Stomach (tissue), 9 donors: ENCODE results near the gene NUSAP1. TPM values are rescaled to one million over a fixed set of nuclear protein-coding genes. Genes with fewer than 3 reads are reported as not detected.

Source experiments
- DNase-seq, 2 donors: peaks; one replicate each; pipeline versions ENCODE4 v3.0.0 to v3.0.0-alpha.2; 2013 to 2019
- H3K27ac ChIP-seq, 5 donors: fragments of 200-600 bp in 4 of 5; sonication (generic) in 4 of 5; one replicate each; pipeline ENCODE4 v1.5.1; 2013 to 2019; ENCODE audit warnings: mild to moderate bottlenecking in 1 of 5, moderate library complexity in 1 of 5
- H3K27me3 ChIP-seq, 3 donors: fragments of 200-600 bp; sonication (generic); one replicate each; pipeline ENCODE4 v1.5.1; 2017 to 2019; ENCODE audit warnings: mixed run types in 1 of 3
- H3K36me3 ChIP-seq, 4 donors: fragments of 200-600 bp; sonication (generic); 1 replicate in 3 of 4; 2 replicates in 1 of 4; pipeline ENCODE4 v1.5.1; 2016 to 2019
- H3K4me1 ChIP-seq, 4 donors: fragments of 200-600 bp; sonication (generic); one replicate each; pipeline ENCODE4 v1.5.1; 2016 to 2019
- H3K4me3 ChIP-seq, 4 donors: fragments of 200-600 bp; sonication (generic) in 3 of 4; one replicate each; pipeline ENCODE4 v1.5.1; 2016 to 2019; ENCODE audit warnings: mild to moderate bottlenecking in 1 of 4
- H3K9me3 ChIP-seq, 4 donors: fragments of 200-600 bp; sonication (generic); one replicate each; pipeline ENCODE4 v1.5.1; 2016 to 2019
- EP300 ChIP-seq: sonication (generic); formaldehyde crosslinking; IDR thresholded peaks from one replicate; pipeline ENCODE4 v1.6.1; 2017; ENCODE audit warnings: antibody characterized with exemption
- POLR2A ChIP-seq, 4 donors: fragments of 450-650 bp; IDR thresholded peaks; one replicate each; pipeline ENCODE4 v1.6.1; 2016; ENCODE audit warnings: antibody characterized with exemption in 4 of 4, control low read depth in 2 of 4, mild to moderate bottlenecking in 1 of 4, moderate library complexity in 1 of 4
- POLR2AphosphoS5 ChIP-seq, 3 donors: sonication (generic); formaldehyde crosslinking; IDR thresholded peaks; one replicate each; pipeline ENCODE4 v1.6.1; 2016; ENCODE audit warnings: antibody characterized with exemption in 3 of 3
- WGBS, 5 donors: extraction: QIAGEN DNeasy Blood & Tissue Kit in 3 of 5; methylation state at CpG; one replicate each; pipeline versions ENCODE4 v1.1.5 to v1.1.7; 2013 to 2018; 5-methylcytosine and 5-hydroxymethylcytosine counted together
- intact Hi-C: fragments of 100-400 bp; cut with DNase I; formaldehyde crosslinking; loops from one replicate; pipeline ENCODE4 v1.15.1; 2023; ENCODE audit warnings: low total_unique reads
- polyA plus RNA-seq, 3 donors: library from polyadenylated mRNA; stranded (reverse); fragments of 200-250 nt; gene quantifications; one replicate each; pipeline ENCODE4 v1.2.3, GENCODE V29; 2013
- total RNA-seq, 5 donors: library from RNA; depleted of rRNA; stranded (reverse); fragments of >200 nt; gene quantifications; one replicate each; pipeline versions ENCODE4 v1.1.0 to v1.2.3, GENCODE V29; 2014 to 2016
- TF ChIP-seq, protein P1 (sequence below), 7 experiments: fragments of 450-650 bp in 4 of 7; fragments of 200-600 bp in 3 of 7; sonication (generic) in 3 of 7; IDR thresholded peaks; one replicate each; pipeline ENCODE4 v1.5.1; 2016 to 2019; ENCODE audit warnings: antibody characterized with exemption in 7 of 7, control low read depth in 2 of 7, mild to moderate bottlenecking in 1 of 7
- donor health status: healthy with polysubstance abuse.
- donor health status: Bipolar disorder and iron deficiency.
- donor health status: healthy.

NUSAP1 gene
- total and polyA plus RNA-seq, 8 donors: 2.9 to 55.8 (median 12.4) TPM

GRCh38 chr15:41336549-41336948 lies 3.9 kb downstream of the NUSAP1 start:
- H3K27me3 ChIP-seq: no peaks in the 10 kb centered on the region
- H3K9me3 ChIP-seq: no peaks in the 10 kb centered on the region
- peaks cover 10 to 23% (median 15%) of the 10 kb centered on the region in 4 donors for H3K4me1 ChIP-seq
- no peak overlapping the region for H3K4me3 ChIP-seq
- TF ChIP-seq POLR2AphosphoS5 (IDR thresholded peaks at IDR 0.05) (no peak), POLR2A (IDR thresholded peaks at IDR 0.05) (no peak), EP300 (no peak)
- TF ChIP-seq, protein P1, sequence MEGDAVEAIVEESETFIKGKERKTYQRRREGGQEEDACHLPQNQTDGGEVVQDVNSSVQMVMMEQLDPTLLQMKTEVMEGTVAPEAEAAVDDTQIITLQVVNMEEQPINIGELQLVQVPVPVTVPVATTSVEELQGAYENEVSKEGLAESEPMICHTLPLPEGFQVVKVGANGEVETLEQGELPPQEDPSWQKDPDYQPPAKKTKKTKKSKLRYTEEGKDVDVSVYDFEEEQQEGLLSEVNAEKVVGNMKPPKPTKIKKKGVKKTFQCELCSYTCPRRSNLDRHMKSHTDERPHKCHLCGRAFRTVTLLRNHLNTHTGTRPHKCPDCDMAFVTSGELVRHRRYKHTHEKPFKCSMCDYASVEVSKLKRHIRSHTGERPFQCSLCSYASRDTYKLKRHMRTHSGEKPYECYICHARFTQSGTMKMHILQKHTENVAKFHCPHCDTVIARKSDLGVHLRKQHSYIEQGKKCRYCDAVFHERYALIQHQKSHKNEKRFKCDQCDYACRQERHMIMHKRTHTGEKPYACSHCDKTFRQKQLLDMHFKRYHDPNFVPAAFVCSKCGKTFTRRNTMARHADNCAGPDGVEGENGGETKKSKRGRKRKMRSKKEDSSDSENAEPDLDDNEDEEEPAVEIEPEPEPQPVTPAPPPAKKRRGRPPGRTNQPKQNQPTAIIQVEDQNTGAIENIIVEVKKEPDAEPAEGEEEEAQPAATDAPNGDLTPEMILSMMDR (IDR thresholded peaks at IDR 0.05): no peak
- H3K27ac ChIP-seq: no peak overlapping the region
- WGBS, 5 donors: 68 to 89% (median 80%) methylated on average over 4 of the region's 4 CpGs
- no peak for DNase-seq
- intact Hi-C loops: no loop called here
- no peaks in the 10 kb centered on the region for H3K36me3 ChIP-seq

- WGBS, 5 donors: 96 to 99% (median 97%) methylated on average over 6 of the region's 6 CpGs
- no peak overlapping the region for H3K27ac ChIP-seq
- H3K9me3 ChIP-seq: no peaks in the 10 kb centered on the region
- no peaks in the 10 kb centered on the region for H3K27me3 ChIP-seq
- no peaks in the 10 kb centered on the region for H3K36me3 ChIP-seq
- H3K4me1 ChIP-seq: peaks cover 10 to 18% (median 10%) of the 10 kb centered on the region in 4 donors
- no peak overlapping the region for H3K4me3 ChIP-seq
- DNase-seq: no peak
- intact Hi-C loops: no loop called here
- TF ChIP-seq POLR2A (IDR thresholded peaks at IDR 0.05): no peak
- TF ChIP-seq POLR2AphosphoS5 (IDR thresholded peaks at IDR 0.05): no peak
- no peak for TF ChIP-seq EP300
- TF ChIP-seq, protein P1 (IDR thresholded peaks at IDR 0.05): no peak
These were observed 4.4 kb downstream of the NUSAP1 start for GRCh38 chr15:41337047-41337446.

DNA sequence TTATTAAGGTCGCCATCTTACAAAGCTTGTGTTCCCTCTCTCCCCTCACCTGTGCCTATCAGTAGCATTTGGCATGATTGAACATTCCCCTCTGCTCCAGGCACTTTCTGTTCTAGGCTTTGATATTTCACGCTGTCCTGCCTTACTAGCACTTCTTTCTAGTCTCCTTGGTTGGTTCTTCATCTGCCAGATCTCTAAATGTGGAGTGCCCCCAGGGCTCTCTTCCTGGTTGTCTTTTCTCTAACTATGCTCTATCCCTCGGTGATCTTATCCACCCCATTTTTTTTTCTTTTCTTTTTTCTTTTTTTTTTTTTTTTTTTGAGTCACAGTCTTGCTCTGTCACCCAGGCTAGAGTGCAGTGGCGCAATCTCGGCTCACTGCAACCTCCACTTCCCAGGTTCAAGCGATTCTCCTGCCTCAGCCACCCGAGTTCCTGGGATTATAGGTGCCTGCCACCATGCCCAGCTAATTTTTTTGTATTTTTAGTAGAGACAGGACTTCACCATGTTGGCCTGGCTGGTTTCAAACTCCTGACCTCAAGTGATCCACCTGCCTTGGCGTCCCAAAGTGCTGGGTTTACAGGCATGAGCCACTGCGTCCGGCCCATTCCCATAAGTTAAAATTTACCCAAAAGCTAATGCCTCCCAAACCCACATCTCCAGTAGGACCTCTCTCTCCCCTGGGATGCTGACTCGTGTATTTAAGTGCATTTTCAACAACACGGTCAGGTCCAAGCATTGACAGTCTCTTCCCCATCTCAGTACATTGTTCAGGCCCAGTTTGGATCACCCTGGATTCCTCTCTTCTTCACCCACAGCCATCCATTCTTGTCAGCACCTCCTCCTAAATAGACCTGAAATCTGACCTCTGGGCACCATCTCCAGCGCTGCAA lies 5.2 kb downstream of the NUSAP1 start:
- no peak overlapping the region for H3K27ac ChIP-seq
- H3K9me3 ChIP-seq: no peaks in the 10 kb centered on the region
- peaks cover 0 to 6% (median 0%) of the 10 kb centered on the region in 4 donors for H3K36me3 ChIP-seq
- intact Hi-C loops: no loop called here
- peaks cover 10 to 18% (median 10%) of the 10 kb centered on the region in 4 donors for H3K4me1 ChIP-seq
- no peak overlapping the region for H3K4me3 ChIP-seq
- DNase-seq: no peak
- no peak for TF ChIP-seq POLR2AphosphoS5 (IDR thresholded peaks at IDR 0.05)
- no peak for TF ChIP-seq EP300
- no peak for TF ChIP-seq POLR2A (IDR thresholded peaks at IDR 0.05)
- TF ChIP-seq, protein P1 (IDR thresholded peaks at IDR 0.05): no peak
- no peaks in the 10 kb centered on the region for H3K27me3 ChIP-seq
- WGBS, 5 donors: 87 to 91% (median 89%) methylated on average over 13 of the region's 13 CpGs

DNA sequence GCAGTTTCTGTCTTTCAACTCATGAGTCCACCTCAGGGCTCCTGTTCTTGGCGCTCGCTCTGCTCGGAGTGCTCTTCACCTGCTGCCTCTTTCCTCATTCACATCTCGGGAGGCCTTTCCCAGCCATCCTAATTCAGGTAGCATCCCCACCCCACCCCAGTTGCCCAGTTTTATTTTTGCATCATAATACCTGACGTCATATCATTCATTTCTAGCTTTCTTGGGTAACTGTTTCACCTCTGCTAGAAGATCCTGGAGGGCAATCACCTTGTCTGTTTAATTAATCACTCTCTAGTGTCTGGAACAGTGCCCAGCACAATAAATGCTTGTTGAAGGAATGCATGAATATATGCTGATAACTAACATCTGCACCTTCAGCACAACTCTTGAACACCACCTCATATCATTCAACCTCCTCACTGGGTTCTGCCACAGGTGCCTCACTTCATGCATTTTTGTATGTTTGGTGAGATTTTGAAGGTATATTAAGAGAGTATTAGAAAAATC lies 7.6 kb downstream of the NUSAP1 start:
- intact Hi-C loops: no loop called here
- no peak for TF ChIP-seq POLR2A (IDR thresholded peaks at IDR 0.05)
- TF ChIP-seq, protein P1 (IDR thresholded peaks at IDR 0.05): no peak
- no peak for TF ChIP-seq EP300
- no peak for TF ChIP-seq POLR2AphosphoS5 (IDR thresholded peaks at IDR 0.05)
- 84 to 92% (median 89%) methylated on average over 5 of the region's 5 CpGs for WGBS, 5 donors
- H3K4me1 ChIP-seq: no peaks in the 10 kb centered on the region
- H3K9me3 ChIP-seq: no peaks in the 10 kb centered on the region
- no peak for DNase-seq
- no peak overlapping the region for H3K27ac ChIP-seq
- H3K4me3 ChIP-seq: no peak overlapping the region
- no peaks in the 10 kb centered on the region for H3K27me3 ChIP-seq
- peaks cover 0 to 10% (median 0%) of the 10 kb centered on the region in 4 donors for H3K36me3 ChIP-seq
